ENCODE data around the gene MYH11.

The MYH11 gene

DNA sequence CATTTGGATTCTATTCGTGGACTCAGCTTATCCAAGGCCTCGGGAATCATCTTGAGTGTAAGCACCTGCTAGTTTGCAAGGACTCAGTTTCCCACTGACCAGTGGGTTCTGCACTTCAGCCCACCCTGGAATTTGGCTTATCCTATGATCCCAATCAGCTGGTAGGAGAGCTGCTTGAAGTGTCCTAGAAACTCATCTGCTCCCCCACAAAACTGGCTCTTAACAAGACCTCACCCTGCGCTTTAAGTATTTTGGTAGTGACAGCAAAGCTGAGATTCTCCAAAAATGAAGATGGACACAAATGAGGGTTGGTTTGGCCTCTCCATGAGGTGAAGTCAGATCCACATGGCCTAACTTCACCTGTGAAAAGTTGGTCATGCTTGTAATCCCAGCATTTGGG is 149.5 kb downstream of the MYH11 start:
- no peak overlapping the region for H3K27ac ChIP-seq
- TF ChIP-seq, protein P1, sequence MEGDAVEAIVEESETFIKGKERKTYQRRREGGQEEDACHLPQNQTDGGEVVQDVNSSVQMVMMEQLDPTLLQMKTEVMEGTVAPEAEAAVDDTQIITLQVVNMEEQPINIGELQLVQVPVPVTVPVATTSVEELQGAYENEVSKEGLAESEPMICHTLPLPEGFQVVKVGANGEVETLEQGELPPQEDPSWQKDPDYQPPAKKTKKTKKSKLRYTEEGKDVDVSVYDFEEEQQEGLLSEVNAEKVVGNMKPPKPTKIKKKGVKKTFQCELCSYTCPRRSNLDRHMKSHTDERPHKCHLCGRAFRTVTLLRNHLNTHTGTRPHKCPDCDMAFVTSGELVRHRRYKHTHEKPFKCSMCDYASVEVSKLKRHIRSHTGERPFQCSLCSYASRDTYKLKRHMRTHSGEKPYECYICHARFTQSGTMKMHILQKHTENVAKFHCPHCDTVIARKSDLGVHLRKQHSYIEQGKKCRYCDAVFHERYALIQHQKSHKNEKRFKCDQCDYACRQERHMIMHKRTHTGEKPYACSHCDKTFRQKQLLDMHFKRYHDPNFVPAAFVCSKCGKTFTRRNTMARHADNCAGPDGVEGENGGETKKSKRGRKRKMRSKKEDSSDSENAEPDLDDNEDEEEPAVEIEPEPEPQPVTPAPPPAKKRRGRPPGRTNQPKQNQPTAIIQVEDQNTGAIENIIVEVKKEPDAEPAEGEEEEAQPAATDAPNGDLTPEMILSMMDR (conservative IDR thresholded peaks at IDR 0.05), result no peak

DNA sequence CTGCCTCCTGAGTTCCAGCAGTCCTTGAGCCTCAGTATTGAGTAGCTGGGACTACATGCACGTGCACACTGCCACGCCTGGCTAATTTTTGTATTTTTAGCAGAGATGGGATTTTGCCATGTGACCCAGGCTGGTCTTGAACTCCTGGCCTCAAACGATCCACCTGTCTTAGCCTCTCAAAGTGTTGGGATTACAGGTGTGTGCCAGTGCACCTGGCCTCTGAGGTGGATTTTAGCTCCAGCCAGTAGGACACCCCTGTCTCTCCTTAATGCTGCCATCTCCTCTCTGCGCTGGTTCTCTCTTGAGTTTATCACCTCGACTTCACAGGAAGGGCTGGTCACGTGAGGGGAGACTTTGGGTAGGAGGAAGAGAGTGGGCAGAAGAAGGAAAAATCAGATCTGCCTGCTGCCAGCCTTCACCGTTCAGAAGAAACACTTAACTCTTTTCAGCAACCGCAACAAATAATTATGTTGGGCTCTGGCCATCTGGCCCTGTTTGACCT is 151.7 kb downstream of the MYH11 start:
- TF ChIP-seq, protein P1 (conservative IDR thresholded peaks at IDR 0.05), result no peak
- no peak overlapping the region for H3K27ac ChIP-seq

DNA sequence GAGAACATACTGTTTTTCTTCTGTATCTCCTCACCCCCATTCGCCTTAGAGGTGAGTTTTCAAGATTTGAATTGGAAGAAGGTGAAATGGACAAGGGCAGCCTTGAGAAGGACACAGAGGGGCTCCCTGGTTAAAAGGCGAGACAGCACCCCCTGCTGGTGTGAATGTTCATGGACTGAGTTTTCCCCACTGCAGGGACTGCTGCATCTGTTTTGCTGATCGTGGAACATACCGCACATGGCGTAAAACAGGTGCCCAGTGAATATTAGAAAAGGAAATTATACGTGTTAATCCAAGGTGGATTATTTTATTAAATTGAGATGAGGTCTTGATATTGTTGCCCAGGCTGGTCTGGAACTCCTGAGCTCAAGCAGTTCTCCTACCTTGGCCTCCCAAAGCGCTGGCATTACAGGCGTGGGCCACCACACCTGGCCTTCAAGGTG is 152.3 kb downstream of the MYH11 start:
- TF ChIP-seq, protein P1 (conservative IDR thresholded peaks at IDR 0.05), result peak; percentile 71
- H3K27ac ChIP-seq, result no peak overlapping the region

DNA sequence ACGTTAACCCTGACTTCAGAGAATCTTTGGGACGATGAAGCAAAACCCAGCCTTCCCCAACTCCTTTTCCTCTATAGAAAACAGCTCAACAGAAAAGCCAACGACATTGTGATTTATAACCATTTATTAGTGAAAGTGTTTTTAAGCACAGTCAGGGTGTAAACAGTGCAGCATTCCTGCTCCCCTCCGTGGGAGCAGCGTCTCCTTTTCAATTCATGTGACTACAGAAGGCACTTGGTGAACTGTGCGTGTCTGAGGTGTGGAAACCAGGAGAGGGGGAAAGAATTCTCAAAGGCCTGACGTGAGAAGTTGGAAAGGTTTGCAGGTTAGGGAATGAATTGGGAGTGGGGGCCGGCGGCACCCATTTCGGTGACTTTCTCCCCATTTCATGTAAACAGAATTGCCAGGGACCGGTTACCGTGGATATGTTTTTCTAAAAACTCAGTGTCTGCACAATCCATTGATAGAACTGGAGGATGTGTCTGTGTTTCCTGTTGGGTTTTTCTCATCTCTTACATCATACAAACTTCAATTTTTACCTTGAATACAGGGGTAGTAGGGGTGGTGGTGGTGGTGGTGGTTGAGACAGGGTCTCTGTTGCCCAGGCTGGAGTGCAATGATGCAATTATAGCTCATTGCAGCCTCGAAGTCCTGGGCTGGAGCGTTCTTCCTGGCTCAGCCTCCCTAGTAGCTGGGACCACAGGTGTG is 153.6 kb downstream of the MYH11 start:
- TF ChIP-seq, protein P1 (conservative IDR thresholded peaks at IDR 0.05), result no peak
- no peak overlapping the region for H3K27ac ChIP-seq

DNA sequence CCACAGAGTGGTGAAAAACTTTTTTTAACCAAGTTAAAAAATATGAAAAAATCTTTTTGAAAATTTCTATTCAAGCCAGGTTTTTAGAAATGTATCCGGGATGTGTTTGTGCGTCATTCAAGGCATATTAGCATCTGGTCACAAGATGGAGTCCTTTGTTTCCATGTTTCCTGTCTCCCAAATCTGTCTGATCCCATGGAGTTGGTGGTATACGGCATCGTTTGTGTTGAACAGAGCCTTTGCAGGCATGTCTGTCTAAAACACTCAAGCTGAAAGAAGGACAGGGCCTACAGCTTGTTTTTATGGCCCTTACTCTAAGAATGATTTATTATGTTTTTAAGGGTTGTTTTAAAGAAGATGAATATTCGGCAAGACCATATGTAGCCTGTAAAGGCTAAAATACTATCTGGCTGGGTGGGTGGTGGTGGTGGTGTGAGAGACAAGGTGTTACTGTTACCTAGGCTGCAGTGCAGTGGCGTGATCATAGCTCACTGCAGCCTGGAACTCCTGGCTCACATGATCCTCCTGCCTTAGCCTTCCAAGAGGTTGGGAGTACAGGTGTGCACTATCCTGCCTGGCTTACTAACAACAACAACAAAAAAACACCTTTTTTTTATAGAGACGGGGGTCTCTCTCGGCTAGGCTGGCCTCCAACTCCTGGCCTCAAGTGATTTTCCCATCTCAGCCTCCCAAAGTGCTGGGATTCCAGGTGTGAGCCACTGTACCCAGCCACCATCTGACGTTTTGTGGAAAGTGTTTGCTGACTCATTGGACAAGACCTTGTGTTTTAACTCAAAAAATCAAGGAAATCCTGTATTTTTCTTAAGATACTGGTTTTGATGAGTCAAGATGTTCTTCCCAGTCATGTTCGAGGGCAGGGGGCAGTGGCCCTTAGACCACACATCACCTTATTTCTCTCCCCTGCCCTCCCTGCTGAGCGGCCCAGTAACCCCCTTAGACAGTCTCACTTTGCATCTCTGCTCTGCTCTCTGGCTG is 154.6 kb downstream of the MYH11 start:
- H3K27ac ChIP-seq, result no peak overlapping the region
- TF ChIP-seq, protein P1 (conservative IDR thresholded peaks at IDR 0.05), result no peak

DNA sequence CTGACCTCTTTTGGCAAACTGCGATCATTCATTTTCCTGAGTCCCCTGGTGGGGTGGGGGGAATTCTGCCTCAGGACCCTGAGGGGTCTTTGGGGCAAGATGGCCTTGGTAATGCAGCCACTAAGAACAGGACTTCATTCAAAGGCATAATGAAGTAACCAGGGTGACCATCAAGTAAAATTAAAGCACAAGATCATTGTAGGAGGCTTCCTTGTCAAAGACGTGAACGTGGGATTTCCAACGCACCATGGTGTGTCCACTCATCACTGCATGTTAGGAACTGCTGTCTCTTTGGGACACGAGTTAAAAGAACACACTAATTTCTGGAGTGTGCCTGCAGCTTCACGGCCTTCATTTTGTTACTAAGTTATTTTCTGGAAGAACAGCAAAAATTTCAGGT is 155.5 kb downstream of the MYH11 start:
- no peak overlapping the region for H3K27ac ChIP-seq
- TF ChIP-seq, protein P1 (conservative IDR thresholded peaks at IDR 0.05), result no peak

DNA sequence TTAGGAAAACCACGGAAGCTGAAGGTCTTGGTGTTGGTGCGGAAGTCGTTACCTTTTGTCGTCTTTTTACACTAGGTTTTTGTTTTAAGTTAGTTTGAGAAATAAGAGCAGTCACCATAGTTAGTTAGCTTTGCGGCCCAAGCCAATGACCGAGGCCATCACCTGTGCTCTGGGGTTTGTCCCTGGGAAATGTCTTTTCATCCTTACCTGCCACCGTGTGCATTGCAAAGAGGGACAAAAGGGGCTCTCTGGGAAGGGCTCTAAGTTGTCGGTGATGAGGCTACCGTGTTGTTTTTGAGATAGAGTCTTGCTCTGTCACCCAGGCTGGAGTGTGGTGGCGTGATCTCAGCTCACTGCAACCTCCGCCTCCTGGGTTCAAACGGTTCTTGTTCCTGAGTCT is 157.0 kb downstream of the MYH11 start:
- TF ChIP-seq, protein P1 (conservative IDR thresholded peaks at IDR 0.05), result no peak

More for the DNA sequence above, 157.0 kb downstream of the MYH11 start:
- no peak overlapping the region for H3K27ac ChIP-seq
